OCI-LY7 (cell line): ENCODE data around the gene CALHM2. TPM values are rescaled to one million over a fixed set of nuclear protein-coding genes. Genes with fewer than 3 reads are reported as not detected.

ENCODE experiments used
- BruUV-seq: library from RNA; stranded (reverse); fragments of 400-500 nt; replicated peaks from 2 replicates; lab custom pipeline; 2021; lab: Mats Ljungman, UMichigan
- CTCF ChIA-PET: fragments of 300-600 bp; sonication (Branson Sonifier 250); formaldehyde crosslinking; loops from one replicate; lab custom pipeline; 2022; ENCODE audit warnings: antibody characterized with exemption; ENCODE audit not compliant: unreplicated experiment; lab: Charles Lee
- POLR2A ChIA-PET: fragments of 300-600 bp; sonication (Branson Sonifier 250); formaldehyde crosslinking; loops from one replicate; lab custom pipeline; 2022; ENCODE audit warnings: antibody characterized with exemption; lab: Charles Lee
- DNase-seq: peaks from one replicate; pipeline ENCODE4 v3.0.0-alpha.2; 2015; ENCODE audit warnings: low spot score
- H2AFZ ChIP-seq: fragments of 200-600 bp; sonication (generic), shearing (Covaris generic); 2 replicates; pipeline ENCODE4 v1.6.1; 2014; ENCODE audit warnings: mild to moderate bottlenecking, antibody characterized with exemption, low read length, moderate library complexity
- H3K27ac ChIP-seq: fragments of 200-600 bp; sonication (generic); 2 replicates; pipeline ENCODE4 v1.5.1; 2014; ENCODE audit warnings: mixed run types, low read depth, mild to moderate bottlenecking, moderate library complexity, low read length, inconsistent platforms; ENCODE audit not compliant: poor library complexity, severe bottlenecking
- H3K36me3 ChIP-seq: fragments of 200-600 bp; sonication (generic); 2 replicates; pipeline ENCODE4 v1.6.1; 2014; ENCODE audit warnings: mild to moderate bottlenecking, antibody characterized with exemption, low read length, moderate library complexity, mixed read lengths; ENCODE audit not compliant: insufficient read depth
- H3K4me1 ChIP-seq: fragments of 200-600 bp; sonication (generic); 2 replicates; pipeline ENCODE4 v1.5.1; 2014; ENCODE audit warnings: mild to moderate bottlenecking, low read length; ENCODE audit not compliant: insufficient read depth, poor library complexity, severe bottlenecking
- H3K4me2 ChIP-seq: fragments of 200-600 bp; sonication (generic); 2 replicates; pipeline ENCODE4 v1.6.1; 2014; ENCODE audit warnings: mild to moderate bottlenecking, low read length
- H3K4me3 ChIP-seq: fragments of 200-600 bp; sonication (generic); 2 replicates; pipeline ENCODE4 v1.5.1; 2014; ENCODE audit warnings: mild to moderate bottlenecking, low read depth, low read length; ENCODE audit not compliant: poor library complexity, severe bottlenecking
- H3K79me2 ChIP-seq: fragments of 200-600 bp; sonication (generic); 2 replicates; pipeline ENCODE4 v1.6.1; 2016; ENCODE audit warnings: low read depth, mild to moderate bottlenecking, low read length, moderate library complexity, mixed read lengths; ENCODE audit not compliant: insufficient read depth
- H3K9me2 ChIP-seq: fragments of 200-600 bp; sonication (generic); 2 replicates; pipeline ENCODE4 v1.6.1; 2016; ENCODE audit warnings: mild to moderate bottlenecking, low read length, mixed read lengths; ENCODE audit not compliant: insufficient read depth
- H3K9me3 ChIP-seq: fragments of 200-600 bp; sonication (generic); 2 replicates; pipeline ENCODE4 v1.6.1; 2014; ENCODE audit warnings: mild to moderate bottlenecking, mixed run types, low read length, mixed read lengths
- H4K20me1 ChIP-seq: fragments of 200-600 bp; sonication (generic); 2 replicates; pipeline ENCODE4 v1.6.1; 2014; ENCODE audit warnings: mild to moderate bottlenecking, antibody characterized with exemption, low read length, moderate library complexity, mixed read lengths; ENCODE audit not compliant: insufficient read depth
- CTCF ChIP-seq: fragments of 200-600 bp; sonication (generic); conservative IDR thresholded peaks from 2 replicates; pipeline ENCODE4 v1.5.1; 2014; ENCODE audit warnings: mild to moderate bottlenecking, antibody characterized with exemption, low read length, moderate library complexity, mixed read lengths
- EZH2phosphoT487 ChIP-seq: fragments of 200-600 bp; sonication (generic); IDR thresholded peaks from 2 replicates; pipeline ENCODE4 v1.6.1; 2018; ENCODE audit warnings: low read depth, borderline replicate concordance, mild to moderate bottlenecking, mixed run types, antibody characterized with exemption, low read length, moderate library complexity, mixed read lengths
- intact Hi-C: fragments of 100-400 bp; cut with micrococcal nuclease; formaldehyde crosslinking; loops from one replicate; pipeline ENCODE4 v1.10.0; 2022; ENCODE audit not compliant: unreplicated experiment
- total RNA-seq, 2 experiments: library from RNA; depleted of rRNA in 1 of 2; stranded (reverse); fragments of >200 nt in 1 of 2; shearing (Covaris generic) in 1 of 2; gene quantifications; 2 replicates each; pipeline ENCODE4 v1.2.3, GENCODE V29; 2014 to 2022

Gene CALHM2
- total RNA-seq, 2 experiments from 2014 or later, result not detected

GRCh38 chr10:103433858-103434257 lies 18.3 kb downstream of the CALHM2 start:
- H3K4me2 ChIP-seq, result no peak overlapping the region
- no peaks in the 10 kb centered on the region for H4K20me1 ChIP-seq
- H2AFZ ChIP-seq, result no peak overlapping the region
- BruUV-seq, result no TSS peak
- no peaks in the 10 kb centered on the region for H3K79me2 ChIP-seq
- no peak for DNase-seq
- intact Hi-C loops, result no loop called here
- H3K36me3 ChIP-seq, result peaks cover 97% of the 10 kb centered on the region
- peaks cover 11% of the 10 kb centered on the region for H3K4me1 ChIP-seq
- H3K9me2 ChIP-seq, result no peaks in the 10 kb centered on the region
- H3K4me3 ChIP-seq, result no peak overlapping the region
- ChIA-PET CTCF (no interaction called here), POLR2A (interaction anchor here (0.7 kb wide), 1 partner anchor 598 kb away, joined by 3 read pairs; no protein-coding TSS in a partner anchor)
- no peaks in the 10 kb centered on the region for H3K9me3 ChIP-seq
- TF ChIP-seq CTCF (no peak), EZH2phosphoT487 (no peak)
- H3K27ac ChIP-seq, result no peak overlapping the region

GRCh38 chr10:103431902-103432301 lies 20.3 kb downstream of the CALHM2 start:
- Histone ChIP-seq H3K27ac (no peak overlapping the region), H3K9me2 (no peaks in the 10 kb centered on the region), H3K4me1 (peaks cover 11% of the 10 kb centered on the region), H4K20me1 (no peaks in the 10 kb centered on the region), H2AFZ (no peak overlapping the region), H3K4me3 (no peak overlapping the region), H3K4me2 (no peak overlapping the region), H3K36me3 (peaks cover 99% of the 10 kb centered on the region), H3K9me3 (no peaks in the 10 kb centered on the region), H3K79me2 (no peaks in the 10 kb centered on the region)
- ChIA-PET CTCF (no interaction called here), POLR2A (no interaction called here)
- intact Hi-C loops, result no loop called here
- no peak for DNase-seq
- no TSS peak for BruUV-seq
- no peak for TF ChIP-seq EZH2phosphoT487

DNA sequence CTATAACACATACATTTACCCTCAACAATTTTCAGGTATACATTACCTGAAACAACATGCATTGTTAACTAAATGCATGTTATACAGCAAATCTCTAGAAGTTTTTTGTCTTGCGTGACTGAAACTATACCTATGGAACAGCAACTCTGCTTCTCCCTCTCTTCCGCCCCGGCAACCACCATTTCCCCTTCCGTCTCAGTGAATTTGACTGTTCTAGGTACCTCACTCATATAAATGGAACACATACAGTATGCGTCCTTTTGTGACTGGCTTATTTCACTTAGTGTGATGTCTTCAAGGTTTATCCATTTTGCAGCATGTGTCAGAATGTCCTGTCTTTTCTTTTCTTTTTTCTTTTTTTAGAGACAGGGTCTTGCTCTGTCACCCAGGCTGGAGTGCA lies 22.5 kb downstream of the CALHM2 start:
- Histone ChIP-seq H2AFZ (no peak overlapping the region), H3K36me3 (peaks cover 98% of the 10 kb centered on the region), H3K4me1 (peaks cover 2% of the 10 kb centered on the region), H3K4me3 (no peak overlapping the region), H3K9me3 (no peaks in the 10 kb centered on the region), H3K9me2 (no peaks in the 10 kb centered on the region), H3K4me2 (no peak overlapping the region), H3K27ac (no peak overlapping the region), H4K20me1 (no peaks in the 10 kb centered on the region), H3K79me2 (no peaks in the 10 kb centered on the region)
- no peak for TF ChIP-seq CTCF
- no peak for TF ChIP-seq EZH2phosphoT487
- no TSS peak for BruUV-seq
- intact Hi-C loops, result no loop called here
- ChIA-PET CTCF (no interaction called here), POLR2A (no interaction called here)
- no peak for DNase-seq
